ENCODE data around the gene MMD.
"Not testable (repeated sequence)": the region's sequence is repeated elsewhere in the genome, so short reads cannot be mapped to it uniquely, and the experiment has no call there.

MMD gene

GRCh38 chr17:55424893-55425540 lies 3.4 kb upstream of the MMD start:
- in situ Hi-C loops (cut with MboI; ENCODE audit: low sequenced_read_pairs) = no loop called here

- in situ Hi-C loops (cut with MboI; ENCODE audit: low sequenced_read_pairs) = no loop called here
These were observed 1.9 kb upstream of the MMD start for GRCh38 chr17:55423535-55423934.

GRCh38 chr17:55422828-55423164 lies 1.2 kb upstream of the MMD start:
- in situ Hi-C loops (cut with MboI; ENCODE audit: low sequenced_read_pairs) = not testable (repeated sequence)

GRCh38 chr17:55420776-55421178 lies 858 bp downstream of the MMD start:
- in situ Hi-C loops (cut with MboI; ENCODE audit: low sequenced_read_pairs) = no loop called here

- in situ Hi-C loops (cut with MboI; ENCODE audit: low sequenced_read_pairs) = no loop called here
These were observed 1.4 kb downstream of the MMD start for GRCh38 chr17:55420067-55420775.

GRCh38 chr17:55418369-55419268 lies 3.0 kb downstream of the MMD start:
- in situ Hi-C loops (cut with MboI; ENCODE audit: low sequenced_read_pairs) = no loop called here

- in situ Hi-C loops (cut with MboI; ENCODE audit: low sequenced_read_pairs) = no loop called here
These were observed 4.0 kb downstream of the MMD start for GRCh38 chr17:55417411-55418268.

- in situ Hi-C loops (cut with MboI; ENCODE audit: low sequenced_read_pairs) = no loop called here
These were observed 5.1 kb downstream of the MMD start for GRCh38 chr17:55416470-55417052.

- in situ Hi-C loops (cut with MboI; ENCODE audit: low sequenced_read_pairs) = no loop called here
These were observed 5.6 kb downstream of the MMD start for GRCh38 chr17:55416000-55416399.

GRCh38 chr17:55414983-55415382 lies 6.7 kb downstream of the MMD start:
- in situ Hi-C loops (cut with MboI; ENCODE audit: low sequenced_read_pairs) = no loop called here

- in situ Hi-C loops (cut with MboI; ENCODE audit: low sequenced_read_pairs) = no loop called here
These were observed 7.7 kb downstream of the MMD start for GRCh38 chr17:55413825-55414489.

- in situ Hi-C loops (cut with MboI; ENCODE audit: low sequenced_read_pairs) = no loop called here
These were observed 10.2 kb downstream of the MMD start for GRCh38 chr17:55411463-55411855.

- in situ Hi-C loops (cut with MboI; ENCODE audit: low sequenced_read_pairs) = no loop called here
These were observed 10.7 kb downstream of the MMD start for GRCh38 chr17:55410722-55411462.

- in situ Hi-C loops (cut with MboI; ENCODE audit: low sequenced_read_pairs) = no loop called here
These were observed 12.4 kb downstream of the MMD start for GRCh38 chr17:55409030-55409800.

- in situ Hi-C loops (cut with MboI; ENCODE audit: low sequenced_read_pairs) = no loop called here
These were observed 13.7 kb downstream of the MMD start for GRCh38 chr17:55407641-55408566.

GRCh38 chr17:55405600-55405999 lies 16.0 kb downstream of the MMD start:
- in situ Hi-C loops (cut with MboI; ENCODE audit: low sequenced_read_pairs) = no loop called here

GRCh38 chr17:55404197-55404596 lies 17.4 kb downstream of the MMD start:
- in situ Hi-C loops (cut with MboI; ENCODE audit: low sequenced_read_pairs) = not testable (repeated sequence)
